GM19238 (cell line): Measurements from ENCODE around the gene GRIFIN.

Source experiments
- DNase-seq: peaks from one replicate; pipeline ENCODE4 v3.0.0; 2011; ENCODE audit warnings: low spot score; ENCODE audit not compliant: insufficient read length

GRIFIN gene

GRCh38 chr7:2435146-2435545 is 41.1 kb downstream of the GRIFIN start:
- no peak for DNase-seq

- no peak for DNase-seq
Observed at GRCh38 chr7:2433713-2434550, 42.3 kb downstream of the GRIFIN start.

GRCh38 chr7:2432910-2433712 is 43.1 kb downstream of the GRIFIN start:
- DNase-seq: no peak

- no peak for DNase-seq
Observed at GRCh38 chr7:2431260-2431867, 44.8 kb downstream of the GRIFIN start.

GRCh38 chr7:2425749-2426148 is 50.4 kb downstream of the GRIFIN start:
- no peak for DNase-seq
